ENCODE results near the gene ARFGAP3.

GRCh38 chr22:42881982-42882656 is 25.0 kb upstream of the ARFGAP3 start:
- TF ChIP-seq EZH2 (IDR thresholded peaks at IDR 0.05; ENCODE audit: borderline replicate concordance, low read depth, low read length, severe bottlenecking) (no peak), CTCF (IDR thresholded peaks at IDR 0.05; ENCODE audit: borderline replicate concordance, extremely low read depth, low read length, poor library complexity, severe bottlenecking) (no peak)
